KMS-11 (cell line): ENCODE measurements around the gene C11orf16.
"Not testable (repeated sequence)": the region's sequence is repeated elsewhere in the genome, so short reads cannot be mapped to it uniquely, and the experiment has no call there.

Experiments
- H2AFZ ChIP-seq: fragments of 200-600 bp; sonication (generic); 2 replicates; pipeline ENCODE4 v1.6.1; 2016; ENCODE audit warnings: antibody characterized with exemption, mixed run types, low read depth
- H3K27ac ChIP-seq: fragments of 200-600 bp; sonication (generic); 2 replicates; pipeline ENCODE4 v1.6.1; 2016; ENCODE audit warnings: mild to moderate bottlenecking, mixed run types
- H3K27me3 ChIP-seq: fragments of 200-600 bp; sonication (generic); 2 replicates; pipeline ENCODE4 v1.6.1; 2017; ENCODE audit warnings: mild to moderate bottlenecking, low read depth, mixed run types, moderate library complexity; ENCODE audit not compliant: insufficient read depth
- H3K36me3 ChIP-seq: fragments of 200-600 bp; sonication (generic); 2 replicates; pipeline ENCODE4 v1.6.1; 2017; ENCODE audit warnings: mild to moderate bottlenecking, mixed run types; ENCODE audit not compliant: insufficient read depth
- H3K4me1 ChIP-seq: fragments of 200-600 bp; sonication (generic); 2 replicates; pipeline ENCODE4 v1.6.1; 2016; ENCODE audit warnings: mild to moderate bottlenecking, low read depth, mixed run types; ENCODE audit not compliant: poor library complexity, severe bottlenecking
- H3K4me2 ChIP-seq: fragments of 200-600 bp; sonication (generic); 2 replicates; pipeline ENCODE4 v1.7.0; 2016; ENCODE audit warnings: mild to moderate bottlenecking, mixed run types
- H3K4me3 ChIP-seq: fragments of 200-600 bp; sonication (generic); IDR thresholded peaks from 2 replicates; pipeline ENCODE4 v1.6.1; 2017; ENCODE audit warnings: low read depth, low read length, mixed read lengths; ENCODE audit not compliant: insufficient read depth
- H3K79me2 ChIP-seq: fragments of 200-600 bp; sonication (generic); 2 replicates; pipeline ENCODE4 v1.6.1; 2016; ENCODE audit warnings: low read depth, mixed run types; ENCODE audit not compliant: insufficient read depth
- H3K9ac ChIP-seq: fragments of 200-600 bp; sonication (generic); 2 replicates; pipeline ENCODE4 v1.6.1; 2016; ENCODE audit warnings: mild to moderate bottlenecking, mixed run types
- H4K20me1 ChIP-seq: fragments of 200-600 bp; sonication (generic); 2 replicates; pipeline ENCODE4 v1.6.1; 2016; ENCODE audit warnings: mild to moderate bottlenecking, mixed run types; ENCODE audit not compliant: insufficient read depth
- TF ChIP-seq, protein P1 (sequence below): fragments of 200-600 bp; sonication (generic); conservative IDR thresholded peaks from 2 replicates; pipeline ENCODE4 v1.6.1; 2017; ENCODE audit warnings: low read depth, mild to moderate bottlenecking, antibody characterized with exemption, low read length, moderate library complexity, mixed read lengths

Gene C11orf16

DNA sequence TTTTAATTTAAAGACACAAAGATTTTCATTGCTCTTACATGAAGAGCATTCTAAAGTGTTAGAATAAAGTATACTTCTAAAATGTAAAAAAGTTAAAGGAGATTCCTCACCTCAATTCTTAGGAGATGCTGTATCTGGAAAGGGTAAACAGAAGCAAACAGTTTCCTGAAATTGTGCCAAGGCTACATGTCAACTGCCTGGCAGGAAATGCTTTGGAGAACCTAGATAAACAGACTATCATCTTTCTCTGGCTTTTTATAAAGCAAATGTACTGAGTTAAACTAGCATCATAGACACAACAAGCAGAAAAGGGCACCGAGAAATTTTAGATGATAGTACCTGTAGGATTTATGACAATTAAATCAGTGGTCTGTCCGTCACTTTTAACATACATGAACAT is 46.4 kb downstream of the C11orf16 start:
- no peaks in the 10 kb centered on the region for H3K79me2 ChIP-seq
- no peak overlapping the region for H3K27ac ChIP-seq
- no peaks in the 10 kb centered on the region for H3K36me3 ChIP-seq
- no peaks in the 10 kb centered on the region for H3K4me1 ChIP-seq
- H3K9ac ChIP-seq = no peak overlapping the region
- no peak overlapping the region for H3K4me3 ChIP-seq
- no peak overlapping the region for H3K4me2 ChIP-seq
- H2AFZ ChIP-seq = no peak overlapping the region
- no peaks in the 10 kb centered on the region for H3K27me3 ChIP-seq
- TF ChIP-seq, protein P1, sequence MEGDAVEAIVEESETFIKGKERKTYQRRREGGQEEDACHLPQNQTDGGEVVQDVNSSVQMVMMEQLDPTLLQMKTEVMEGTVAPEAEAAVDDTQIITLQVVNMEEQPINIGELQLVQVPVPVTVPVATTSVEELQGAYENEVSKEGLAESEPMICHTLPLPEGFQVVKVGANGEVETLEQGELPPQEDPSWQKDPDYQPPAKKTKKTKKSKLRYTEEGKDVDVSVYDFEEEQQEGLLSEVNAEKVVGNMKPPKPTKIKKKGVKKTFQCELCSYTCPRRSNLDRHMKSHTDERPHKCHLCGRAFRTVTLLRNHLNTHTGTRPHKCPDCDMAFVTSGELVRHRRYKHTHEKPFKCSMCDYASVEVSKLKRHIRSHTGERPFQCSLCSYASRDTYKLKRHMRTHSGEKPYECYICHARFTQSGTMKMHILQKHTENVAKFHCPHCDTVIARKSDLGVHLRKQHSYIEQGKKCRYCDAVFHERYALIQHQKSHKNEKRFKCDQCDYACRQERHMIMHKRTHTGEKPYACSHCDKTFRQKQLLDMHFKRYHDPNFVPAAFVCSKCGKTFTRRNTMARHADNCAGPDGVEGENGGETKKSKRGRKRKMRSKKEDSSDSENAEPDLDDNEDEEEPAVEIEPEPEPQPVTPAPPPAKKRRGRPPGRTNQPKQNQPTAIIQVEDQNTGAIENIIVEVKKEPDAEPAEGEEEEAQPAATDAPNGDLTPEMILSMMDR = no peak
- H4K20me1 ChIP-seq = no peaks in the 10 kb centered on the region

DNA sequence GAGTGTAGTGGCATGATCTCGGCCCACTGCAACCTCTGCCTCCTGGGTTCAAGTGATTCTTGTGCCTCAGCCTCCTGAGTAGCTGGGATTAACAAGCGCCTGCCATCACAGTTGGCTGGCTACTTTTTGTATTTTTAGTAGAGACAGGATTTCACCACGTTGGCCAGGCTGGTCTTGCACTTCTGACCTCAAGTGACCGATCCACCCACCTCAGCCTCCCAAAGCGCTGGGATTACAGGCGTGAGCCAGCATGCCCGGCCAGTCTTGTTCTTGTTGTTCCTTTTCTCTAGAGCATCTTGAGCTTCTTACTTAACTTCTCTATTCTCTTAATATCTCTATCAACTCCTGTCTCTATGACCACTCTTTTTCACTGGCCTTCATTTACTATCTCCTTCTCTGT is 51.2 kb downstream of the C11orf16 start:
- H3K9ac ChIP-seq, H3K36me3 ChIP-seq, H2AFZ ChIP-seq, H3K4me3 ChIP-seq, H3K27ac ChIP-seq, H4K20me1 ChIP-seq, H3K27me3 ChIP-seq, H3K4me2 ChIP-seq, H3K4me1 ChIP-seq, H3K79me2 ChIP-seq: not testable (repeated sequence)

DNA sequence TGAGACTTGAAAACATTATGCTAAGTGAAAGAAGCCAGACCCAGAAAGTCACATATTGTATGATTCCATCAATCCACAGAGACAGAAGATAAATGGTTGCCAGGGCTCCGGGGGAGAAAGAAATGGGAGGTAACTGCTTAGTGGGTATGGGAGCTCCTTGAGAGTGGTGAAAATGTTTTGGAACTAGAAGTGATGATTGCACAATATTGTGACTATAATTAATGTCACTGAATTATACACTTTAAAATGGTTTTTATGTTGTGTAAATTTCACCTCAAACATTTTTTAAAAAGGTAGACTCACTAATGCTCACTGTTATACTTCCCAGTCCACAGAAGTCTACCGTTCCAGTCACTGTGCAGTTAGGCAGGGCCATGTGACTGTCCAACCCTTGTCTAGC is 54.0 kb downstream of the C11orf16 start:
- H3K36me3 ChIP-seq = no peaks in the 10 kb centered on the region
- H3K79me2 ChIP-seq = no peaks in the 10 kb centered on the region

DNA sequence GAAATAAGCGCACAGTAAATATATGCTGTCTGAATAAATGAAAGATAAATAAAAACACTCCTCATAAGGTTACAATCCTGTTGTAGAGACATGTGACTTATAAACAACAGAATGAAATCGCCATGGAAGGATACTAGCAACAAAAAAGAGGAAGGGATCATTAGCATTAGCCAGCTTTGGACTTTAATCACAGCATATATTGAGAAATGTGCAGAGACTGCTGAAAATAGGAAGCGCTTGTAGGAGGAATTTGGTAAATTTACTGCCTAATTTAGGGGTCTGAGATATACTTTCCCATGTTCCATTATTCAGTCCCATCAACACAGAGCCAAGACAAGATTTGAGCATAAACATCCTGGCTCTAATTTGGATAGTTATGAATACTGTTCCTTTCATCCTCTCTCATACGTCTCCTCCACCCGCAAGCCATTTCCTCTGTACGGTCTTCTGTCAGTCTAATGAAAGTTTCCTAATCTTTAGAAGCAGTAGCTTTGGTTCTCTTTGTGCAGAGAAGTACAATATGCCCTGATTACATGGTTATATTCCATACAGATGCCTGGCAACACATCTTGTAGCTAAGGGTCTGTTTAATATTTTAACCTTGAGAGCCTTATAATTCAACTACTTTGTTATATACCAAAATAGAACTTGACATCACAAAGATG is 58.9 kb downstream of the C11orf16 start:
- no peak overlapping the region for H3K4me3 ChIP-seq
- TF ChIP-seq, protein P1 = no peak
- no peaks in the 10 kb centered on the region for H4K20me1 ChIP-seq
- no peak overlapping the region for H3K27ac ChIP-seq
- H2AFZ ChIP-seq = no peak overlapping the region
- no peaks in the 10 kb centered on the region for H3K79me2 ChIP-seq
- no peak overlapping the region for H3K9ac ChIP-seq
- H3K4me2 ChIP-seq = no peak overlapping the region
- H3K27me3 ChIP-seq = peaks cover 14% of the 10 kb centered on the region
- H3K36me3 ChIP-seq = no peaks in the 10 kb centered on the region
- peaks cover 5% of the 10 kb centered on the region for H3K4me1 ChIP-seq

More for the DNA sequence above, 54.0 kb downstream of the C11orf16 start:
- H3K27ac ChIP-seq = no peak overlapping the region
- no peaks in the 10 kb centered on the region for H3K27me3 ChIP-seq
- H3K9ac ChIP-seq = no peak overlapping the region
- no peak overlapping the region for H2AFZ ChIP-seq
- H3K4me3 ChIP-seq = no peak overlapping the region
- no peaks in the 10 kb centered on the region for H4K20me1 ChIP-seq
- no peak overlapping the region for H3K4me2 ChIP-seq
- no peaks in the 10 kb centered on the region for H3K4me1 ChIP-seq
- TF ChIP-seq, protein P1 = no peak

DNA sequence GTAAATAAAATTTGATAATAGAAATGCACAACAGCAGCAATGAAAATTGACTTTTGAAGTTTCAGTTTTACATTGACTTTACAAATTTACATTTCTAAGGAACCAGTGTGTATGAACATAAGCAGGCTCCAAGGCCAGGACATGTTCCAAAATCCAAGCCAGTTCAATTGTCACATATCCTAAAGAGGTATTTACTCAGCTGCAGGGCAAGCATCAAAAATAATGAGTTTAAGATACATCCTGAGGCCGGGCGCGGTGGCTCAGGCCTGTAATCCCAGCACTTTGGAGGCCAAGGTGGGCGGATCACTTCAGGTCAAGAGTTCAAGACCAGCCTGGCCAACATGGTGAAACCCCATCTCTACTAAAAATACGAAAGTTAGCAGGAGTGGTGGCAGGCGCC is 60.8 kb downstream of the C11orf16 start:
- Histone ChIP-seq H3K36me3 (no peaks in the 10 kb centered on the region), H3K4me2 (no peak overlapping the region), H2AFZ (no peak overlapping the region), H4K20me1 (no peaks in the 10 kb centered on the region), H3K79me2 (no peaks in the 10 kb centered on the region), H3K27me3 (peaks cover 14% of the 10 kb centered on the region), H3K4me3 (no peak overlapping the region), H3K4me1 (peaks cover 5% of the 10 kb centered on the region), H3K27ac (no peak overlapping the region), H3K9ac (no peak overlapping the region)
- TF ChIP-seq, protein P1 = no peak
